ENCODE measurements around the gene SLC38A5.
"Not testable (repeated sequence)": the region's sequence is repeated elsewhere in the genome, so short reads cannot be mapped to it uniquely, and the experiment has no call there.

SLC38A5 gene

GRCh38 chrX:48467281-48467761 lies 2.7 kb downstream of the SLC38A5 start:
- no peak for DNase-seq

DNA sequence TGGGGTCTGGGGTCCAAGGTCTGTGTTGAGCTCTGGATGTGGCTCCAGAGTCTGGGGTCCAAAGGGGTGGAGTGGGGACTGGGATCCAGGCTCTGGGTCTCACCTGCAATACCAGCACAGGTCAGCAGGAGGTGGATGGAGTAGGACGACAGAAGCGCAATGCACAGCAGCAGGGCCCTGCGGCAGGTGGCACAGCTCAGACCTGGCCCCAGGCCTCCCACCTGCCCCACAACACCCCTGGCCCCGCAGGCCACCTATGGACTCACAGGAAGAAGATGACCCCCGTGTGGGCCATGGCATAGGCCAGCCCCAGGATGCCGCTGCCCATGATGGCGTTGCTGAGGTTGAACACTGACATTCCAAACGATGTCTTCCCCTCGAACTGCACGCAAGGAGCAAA lies 3.4 kb downstream of the SLC38A5 start:
- no peak for DNase-seq

DNA sequence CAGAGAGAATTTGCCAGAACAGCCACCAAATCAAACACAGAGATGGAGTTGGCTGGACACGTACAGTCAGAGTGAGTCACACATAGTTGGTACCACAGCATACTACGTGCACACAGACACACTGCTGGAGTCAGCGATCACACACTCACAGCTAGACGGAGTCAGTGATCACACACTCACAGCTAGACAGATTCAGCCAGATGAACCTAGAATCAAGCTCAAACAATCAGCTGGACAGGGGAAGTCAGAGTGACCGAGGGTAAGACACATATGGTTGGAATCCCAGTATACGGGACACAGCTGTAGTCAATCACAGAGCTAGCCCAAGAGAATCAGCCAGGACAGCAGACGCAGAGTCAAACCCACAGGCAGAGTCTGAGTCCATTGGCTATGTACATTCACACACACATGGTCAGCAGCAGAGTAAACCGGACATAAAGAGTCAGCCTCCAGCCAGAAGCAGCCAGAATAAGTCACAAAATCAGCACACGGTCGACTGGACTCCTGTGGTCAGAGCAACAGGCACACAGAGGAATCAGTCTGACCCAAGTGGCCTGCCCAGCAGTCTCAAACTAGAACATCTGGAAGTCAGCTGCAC lies 4.6 kb downstream of the SLC38A5 start:
- no peak for DNase-seq

DNA sequence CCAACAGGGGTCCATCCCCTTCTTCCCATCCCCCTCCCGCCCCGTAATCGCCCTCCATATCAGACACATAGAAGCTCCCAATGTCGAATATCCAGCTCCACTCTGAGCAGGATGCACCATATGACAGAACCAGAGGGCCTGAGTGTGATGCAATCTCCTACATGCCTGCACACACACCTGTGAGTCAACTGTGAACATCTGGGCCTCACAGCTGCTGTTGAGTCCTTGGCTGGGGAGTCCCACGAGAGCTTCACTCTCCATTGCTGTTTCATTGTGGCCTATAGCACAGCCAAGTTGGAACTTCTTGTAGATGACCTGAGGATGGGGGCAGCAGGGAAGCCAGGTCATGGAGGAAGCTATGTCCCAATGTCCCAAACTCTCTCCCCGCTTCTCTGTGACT lies 8.2 kb downstream of the SLC38A5 start:
- no peak for DNase-seq

- no peak for DNase-seq
Measured at GRCh38 chrX:48460606-48461005, 9.5 kb downstream of the SLC38A5 start.

- DNase-seq, result no peak
Measured at GRCh38 chrX:48460031-48460430, 10.0 kb downstream of the SLC38A5 start.

DNA sequence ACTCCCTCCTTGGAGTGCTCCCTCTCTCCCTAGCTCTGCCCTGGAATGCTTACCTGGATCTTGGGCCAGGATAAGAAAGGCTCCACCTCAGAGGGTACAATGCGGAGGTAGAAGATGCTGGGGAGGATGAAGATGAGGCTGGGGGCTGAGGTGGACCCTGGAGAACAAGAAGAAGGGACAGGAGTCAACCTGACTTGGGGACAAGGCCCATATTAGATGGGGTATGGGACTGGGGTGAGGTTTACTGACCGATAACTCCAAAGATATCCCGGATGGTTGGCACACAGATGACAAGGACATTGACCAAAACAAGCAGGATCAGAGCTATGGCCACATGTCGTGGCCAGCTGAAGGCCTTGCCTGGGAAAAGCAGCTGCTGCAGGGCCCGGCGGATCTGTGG lies 10.6 kb downstream of the SLC38A5 start:
- DNase-seq, result no peak

DNA sequence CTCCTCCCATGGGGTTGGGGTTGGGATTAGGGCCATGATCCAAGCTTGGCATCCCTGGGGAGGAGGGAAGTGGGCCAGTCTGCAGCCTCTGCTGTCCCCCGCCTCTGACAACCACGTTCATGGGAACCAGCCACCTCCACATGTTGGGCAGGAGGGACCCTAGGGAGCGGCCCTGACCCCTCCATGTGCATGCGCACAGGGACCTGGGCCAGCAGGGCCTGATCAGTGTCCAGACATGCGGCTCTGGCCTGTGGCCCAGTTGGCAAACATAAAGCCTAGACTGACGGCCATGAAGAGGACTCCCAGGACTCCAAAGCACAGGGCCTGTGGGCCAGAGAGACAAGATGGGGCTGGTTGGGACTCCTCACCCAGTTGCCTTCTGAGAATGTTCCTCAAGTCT lies 11.3 kb downstream of the SLC38A5 start:
- no peak for DNase-seq

GRCh38 chrX:48456628-48457331 lies 13.3 kb downstream of the SLC38A5 start:
- no peak for DNase-seq

DNA sequence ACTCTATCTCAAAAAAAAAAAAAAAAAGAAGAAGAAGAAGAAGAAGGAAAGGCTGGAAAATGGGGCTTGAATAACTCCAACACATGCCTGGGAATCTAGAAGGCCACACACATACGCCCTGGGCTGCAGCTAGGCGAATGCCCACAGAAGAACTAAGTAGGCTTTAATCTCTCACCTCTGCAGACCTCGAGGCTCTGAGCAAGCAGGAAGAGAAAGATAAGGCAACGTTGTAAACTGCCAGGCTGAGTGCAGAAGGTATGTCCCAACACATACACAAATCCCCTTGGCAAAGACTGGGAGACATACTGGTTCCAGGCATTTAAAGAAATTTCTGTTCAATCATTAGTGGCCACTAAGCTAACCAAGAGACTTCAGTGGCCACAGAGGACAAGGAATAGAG lies 18.4 kb downstream of the SLC38A5 start:
- DNase-seq, result no peak

DNA sequence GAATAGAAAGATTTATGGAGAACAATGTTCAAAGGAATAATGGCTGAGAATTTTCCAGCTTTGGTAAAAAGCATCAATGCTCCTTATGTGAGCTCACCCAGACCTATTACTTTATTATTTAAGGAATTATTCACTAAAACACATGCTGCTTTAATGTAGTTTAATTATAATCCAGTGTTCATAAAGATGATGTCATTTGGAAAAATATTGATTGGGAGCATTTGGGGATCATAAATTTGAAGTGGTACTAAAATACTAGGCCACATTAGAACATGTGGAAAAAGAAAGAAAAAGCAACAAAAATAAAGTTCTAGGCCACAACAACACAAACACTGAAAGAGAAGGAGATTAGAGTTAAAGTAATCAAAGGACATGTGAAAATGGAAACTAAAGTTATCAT lies 20.0 kb downstream of the SLC38A5 start:
- no peak for DNase-seq

GRCh38 chrX:48447201-48447600 lies 22.9 kb downstream of the SLC38A5 start:
- DNase-seq, result not testable (repeated sequence)

DNA sequence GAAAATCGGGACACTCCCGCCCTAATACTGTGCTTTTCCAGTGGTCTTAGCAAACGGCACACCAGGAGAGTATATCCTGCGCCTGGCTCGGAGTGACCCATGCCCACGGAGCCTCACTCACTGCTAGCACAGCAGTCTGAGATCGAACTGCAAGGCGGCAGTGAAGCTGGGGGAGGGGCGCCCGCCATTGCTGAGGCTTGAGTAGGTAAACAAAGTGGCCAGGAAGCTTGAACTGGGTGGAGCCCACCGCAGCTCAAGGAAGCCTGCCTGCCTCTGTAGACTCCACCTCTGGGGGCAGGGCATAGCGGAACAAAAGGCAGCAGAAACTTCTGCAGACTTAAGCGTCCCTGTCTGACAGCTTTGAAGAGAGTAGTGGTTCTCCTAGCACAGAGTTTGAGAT lies 36.3 kb downstream of the SLC38A5 start:
- not testable (repeated sequence) for DNase-seq

DNA sequence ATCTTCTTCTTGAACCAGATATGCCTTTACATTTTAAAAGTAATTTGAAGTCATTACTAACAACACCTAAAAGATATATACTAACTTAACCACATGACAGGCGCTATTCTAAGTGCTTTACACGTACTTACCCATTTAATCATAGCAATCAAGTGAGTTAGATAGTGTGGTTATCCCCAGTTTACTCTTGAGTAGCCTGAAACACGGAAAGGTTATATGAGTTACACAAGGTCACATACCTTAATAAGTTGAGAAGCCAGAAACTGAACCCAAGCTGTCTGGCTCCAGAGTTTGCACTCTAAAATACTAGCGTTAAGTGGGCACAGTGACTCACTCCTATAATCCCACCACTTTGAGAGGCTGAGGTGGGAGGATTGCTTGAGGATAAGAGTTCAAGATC lies 39.9 kb downstream of the SLC38A5 start:
- DNase-seq, result not testable (repeated sequence)

- not testable (repeated sequence) for DNase-seq
Measured at GRCh38 chrX:48429606-48430005, 40.5 kb downstream of the SLC38A5 start.

GRCh38 chrX:48427027-48427716 lies 42.9 kb downstream of the SLC38A5 start:
- not testable (repeated sequence) for DNase-seq

DNA sequence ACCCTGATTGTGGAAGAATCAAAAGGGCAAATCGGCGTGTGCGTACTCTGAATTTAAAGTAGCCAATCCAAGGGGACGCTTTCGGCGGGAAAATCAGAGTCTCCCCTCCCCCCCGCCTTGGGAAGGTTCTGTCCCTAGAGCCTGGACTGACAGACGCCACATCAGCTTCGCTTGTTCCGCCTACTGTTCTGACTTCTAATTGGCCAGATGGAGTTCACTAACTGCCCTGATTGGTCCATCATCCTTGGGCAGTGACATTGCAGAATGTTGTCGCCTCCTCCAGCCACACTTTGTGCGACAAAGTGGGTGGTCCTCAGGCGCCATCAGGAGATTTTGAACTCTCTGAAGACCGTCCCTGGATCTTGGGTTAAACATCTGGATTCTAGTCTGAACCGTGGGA lies 58.2 kb downstream of the SLC38A5 start, which contains the start of gene SSX4B:
TSS of gene SSX4B (minus strand) at position 101 of the 400 bp plus-strand sequence. CDS start 588 bp downstream, outside the sequence.
- DNase-seq, result not testable (repeated sequence)
